ENCODE measurements around the gene CDHR2. TPM values are rescaled to one million over a fixed set of nuclear protein-coding genes. Genes with fewer than 3 reads are reported as not detected.

Gene CDHR2
- total and polyA plus RNA-seq, 2 of the 13 experiments (the other 11 are each of a cell fraction or from before 2014, with no cell fraction given): 17.9 to 20.9 TPM

DNA sequence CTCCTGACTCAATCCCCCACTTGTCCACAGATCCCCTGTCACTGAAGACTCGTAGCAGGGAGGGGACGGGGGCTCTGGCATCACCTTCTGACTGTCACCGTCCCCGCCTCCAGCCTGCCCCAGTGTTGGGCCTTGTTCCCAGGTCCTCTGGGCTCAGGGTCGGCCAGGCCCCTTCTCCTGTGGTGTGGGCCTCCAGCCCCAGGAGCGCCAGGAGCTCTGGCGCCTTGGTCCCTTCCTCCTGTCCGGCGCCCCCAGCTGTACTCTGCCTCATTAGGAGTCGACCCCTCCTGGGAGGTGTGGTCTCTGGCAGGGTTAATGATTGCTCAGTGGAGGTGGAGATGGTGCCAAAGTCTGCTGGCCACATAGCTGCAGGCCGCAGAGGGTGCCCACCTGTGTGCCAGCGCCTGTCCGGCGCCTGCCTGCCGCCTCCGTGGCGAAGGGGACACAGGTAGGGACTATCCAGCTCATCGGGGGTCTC, at the start of gene CDHR2 (continued):
- TF ChIP-seq, protein P1, sequence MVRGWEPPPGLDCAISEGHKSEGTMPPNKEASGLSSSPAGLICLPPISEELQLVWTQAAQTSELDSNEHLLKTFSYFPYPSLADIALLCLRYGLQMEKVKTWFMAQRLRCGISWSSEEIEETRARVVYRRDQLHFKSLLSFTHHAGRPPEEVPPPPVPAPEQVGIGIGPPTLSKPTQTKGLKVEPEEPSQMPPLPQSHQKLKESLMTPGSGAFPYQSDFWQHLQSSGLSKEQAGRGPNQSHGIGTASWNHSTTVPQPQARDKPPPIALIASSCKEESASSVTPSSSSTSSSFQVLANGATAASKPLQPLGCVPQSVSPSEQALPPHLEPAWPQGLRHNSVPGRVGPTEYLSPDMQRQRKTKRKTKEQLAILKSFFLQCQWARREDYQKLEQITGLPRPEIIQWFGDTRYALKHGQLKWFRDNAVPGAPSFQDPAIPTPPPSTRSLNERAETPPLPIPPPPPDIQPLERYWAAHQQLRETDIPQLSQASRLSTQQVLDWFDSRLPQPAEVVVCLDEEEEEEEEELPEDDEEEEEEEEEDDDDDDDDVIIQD (CRISPR knock-in tag; IDR thresholded peaks at IDR 0.05; ENCODE audit: low read depth): no peak
- no peak for TF ChIP-seq TCF7 (IDR thresholded peaks at IDR 0.05; ENCODE audit: low read depth)
- no peak for TF ChIP-seq ZC3H13 (CRISPR knock-in tag; IDR thresholded peaks at IDR 0.05)
- TF ChIP-seq ZNF33B (CRISPR knock-in tag; IDR thresholded peaks at IDR 0.05): no peak
- TF ChIP-seq ZNF263 (CRISPR knock-in tag; IDR thresholded peaks at IDR 0.05): no peak
- no peak for TF ChIP-seq GLMP (CRISPR knock-in tag; IDR thresholded peaks at IDR 0.05; ENCODE audit: borderline replicate concordance)
- peak; percentile 99 for TF ChIP-seq HNRNPL (IDR thresholded peaks at IDR 0.05; ENCODE audit: low read depth, low read length)
- no peak for TF ChIP-seq ZNF30 (CRISPR knock-in tag; IDR thresholded peaks at IDR 0.05)
- peak; percentile 44; the same call in 1 of the 2 replicates for TF ChIP-seq MYC (CRISPR knock-in tag; IDR thresholded peaks at IDR 0.05; ENCODE audit: borderline replicate concordance)
- no peak for TF ChIP-seq ZBTB1 (CRISPR knock-in tag; IDR thresholded peaks at IDR 0.05; ENCODE audit: borderline replicate concordance)
- TF ChIP-seq AGO2 (optimal IDR thresholded peaks at IDR 0.05; ENCODE audit: low read depth, low read length): no peak
- no peak for TF ChIP-seq IRF1 (CRISPR knock-in tag; IDR thresholded peaks at IDR 0.05; ENCODE audit: low read depth)
- TF ChIP-seq MAF1 (CRISPR knock-in tag; IDR thresholded peaks at IDR 0.05; ENCODE audit: borderline replicate concordance): no peak
- 0 out of 2 replicates have a peak, but pooled peaks have one; percentile 8 for TF ChIP-seq ARID5B (CRISPR knock-in tag; IDR thresholded peaks at IDR 0.05)
- TF ChIP-seq KLF11 (CRISPR knock-in tag; IDR thresholded peaks at IDR 0.05): no peak

Data from HepG2 (cell line).